HG03039 (cell line): ENCODE data around the gene RUNX2.

Source experiments
- ATAC-seq: cut with Tn5 transposase; IDR thresholded peaks from one replicate; pipeline ENCODE4 v1.9.1; 2021; ENCODE audit warnings: mild to moderate bottlenecking, moderate library complexity; ENCODE audit not compliant: unreplicated experiment

The RUNX2 gene

GRCh38 chr6:45609141-45609638 lies 281.1 kb downstream of the RUNX2 start:
- no peak for ATAC-seq

GRCh38 chr6:45610374-45610773 lies 282.2 kb downstream of the RUNX2 start:
- ATAC-seq = no peak

- no peak for ATAC-seq
Observed at GRCh38 chr6:45610832-45611231, 282.7 kb downstream of the RUNX2 start.

GRCh38 chr6:45611491-45611890 lies 283.4 kb downstream of the RUNX2 start:
- no peak for ATAC-seq

- ATAC-seq = no peak
Observed at GRCh38 chr6:45613656-45614055, 285.5 kb downstream of the RUNX2 start.

- no peak for ATAC-seq
Observed at GRCh38 chr6:45614488-45615285, 286.6 kb downstream of the RUNX2 start.

- ATAC-seq = no peak
Observed at GRCh38 chr6:45616209-45616608, 288.1 kb downstream of the RUNX2 start.

GRCh38 chr6:45617441-45617840 lies 289.3 kb downstream of the RUNX2 start:
- ATAC-seq = no peak

- no peak for ATAC-seq
Observed at GRCh38 chr6:45618259-45618658, 290.1 kb downstream of the RUNX2 start.

- no peak for ATAC-seq
Observed at GRCh38 chr6:45619211-45619760, 291.2 kb downstream of the RUNX2 start.

- no peak for ATAC-seq
Observed at GRCh38 chr6:45619994-45620471, 291.9 kb downstream of the RUNX2 start.

- ATAC-seq = no peak
Observed at GRCh38 chr6:45624228-45624627, 296.1 kb downstream of the RUNX2 start.

- no peak for ATAC-seq
Observed at GRCh38 chr6:45625191-45625664, 297.1 kb downstream of the RUNX2 start.

- ATAC-seq = no peak
Observed at GRCh38 chr6:45626087-45626891, 298.2 kb downstream of the RUNX2 start.

GRCh38 chr6:45630314-45630713 lies 302.2 kb downstream of the RUNX2 start:
- ATAC-seq = no peak

- ATAC-seq = no peak
Observed at GRCh38 chr6:45630801-45631200, 302.7 kb downstream of the RUNX2 start.

GRCh38 chr6:45631396-45631795 lies 303.3 kb downstream of the RUNX2 start:
- no peak for ATAC-seq

GRCh38 chr6:45633272-45633908 lies 305.3 kb downstream of the RUNX2 start:
- ATAC-seq = no peak

GRCh38 chr6:45634231-45634630 lies 306.1 kb downstream of the RUNX2 start:
- ATAC-seq = no peak

GRCh38 chr6:45635284-45635867 lies 307.2 kb downstream of the RUNX2 start:
- no peak for ATAC-seq
